ENCODE results near the gene CAMKK1. TPM values are rescaled to one million over a fixed set of nuclear protein-coding genes. Genes with fewer than 3 reads are reported as not detected.

Gene CAMKK1
- polyA plus RNA-seq, 3 donors = 3.9 to 5.7 (median 4.2) TPM

GRCh38 chr17:3921006-3921405 lies 28.2 kb upstream of the CAMKK1 start:
- no peak for DNase-seq (ENCODE audit: extremely low read depth in 1 of 11, low read depth in 9 of 11, low spot score in 4 of 11)

- DNase-seq (ENCODE audit: extremely low read depth in 1 of 11, low read depth in 9 of 11, low spot score in 4 of 11) = no peak
Measured at GRCh38 chr17:3919123-3919624, 26.3 kb upstream of the CAMKK1 start.

- DNase-seq (ENCODE audit: extremely low read depth in 1 of 11, low read depth in 9 of 11, low spot score in 4 of 11) = no peak
Measured at GRCh38 chr17:3918372-3919122, 25.7 kb upstream of the CAMKK1 start.

- DNase-seq (ENCODE audit: extremely low read depth in 1 of 11, low read depth in 9 of 11, low spot score in 4 of 11) = no peak
Measured at GRCh38 chr17:3917391-3917931, 24.6 kb upstream of the CAMKK1 start.

GRCh38 chr17:3916825-3917224 lies 24.0 kb upstream of the CAMKK1 start:
- DNase-seq (ENCODE audit: extremely low read depth in 1 of 11, low read depth in 9 of 11, low spot score in 4 of 11) = no peak

GRCh38 chr17:3915995-3916696 lies 23.3 kb upstream of the CAMKK1 start, which contains the start of gene P2RX1:
Gene P2RX1, minus strand, starts transcription at chr17:3916465. Its CDS starts 240 bp downstream, at chr17:3916225.
- no peak for DNase-seq (ENCODE audit: extremely low read depth in 1 of 11, low read depth in 9 of 11, low spot score in 4 of 11)

- no peak for DNase-seq (ENCODE audit: extremely low read depth in 1 of 11, low read depth in 9 of 11, low spot score in 4 of 11)
Measured at GRCh38 chr17:3915581-3915994, 22.7 kb upstream of the CAMKK1 start.

GRCh38 chr17:3914312-3914670 lies 21.4 kb upstream of the CAMKK1 start:
- no peak for DNase-seq (ENCODE audit: extremely low read depth in 1 of 11, low read depth in 9 of 11, low spot score in 4 of 11)

- peak in 1 of 11 donors; percentile 59 for DNase-seq (ENCODE audit: extremely low read depth in 1 of 11, low read depth in 9 of 11, low spot score in 4 of 11)
Measured at GRCh38 chr17:3913531-3914311, 20.9 kb upstream of the CAMKK1 start.

- DNase-seq (ENCODE audit: extremely low read depth in 1 of 11, low read depth in 9 of 11, low spot score in 4 of 11) = no peak
Measured at GRCh38 chr17:3912827-3913226, 20.0 kb upstream of the CAMKK1 start.

GRCh38 chr17:3911271-3912053 lies 18.6 kb upstream of the CAMKK1 start:
- DNase-seq (ENCODE audit: extremely low read depth in 1 of 11, low read depth in 9 of 11, low spot score in 4 of 11) = peak in 1 of 11 donors; percentile 52

GRCh38 chr17:3910420-3911270 lies 17.8 kb upstream of the CAMKK1 start:
- DNase-seq (ENCODE audit: extremely low read depth in 1 of 11, low read depth in 9 of 11, low spot score in 4 of 11) = no peak

- DNase-seq (ENCODE audit: extremely low read depth in 1 of 11, low read depth in 9 of 11, low spot score in 4 of 11) = no peak
Measured at GRCh38 chr17:3909257-3909656, 16.4 kb upstream of the CAMKK1 start.

- no peak for DNase-seq (ENCODE audit: extremely low read depth in 1 of 11, low read depth in 9 of 11, low spot score in 4 of 11)
Measured at GRCh38 chr17:3907483-3908216, 14.8 kb upstream of the CAMKK1 start.

- no peak for DNase-seq (ENCODE audit: extremely low read depth in 1 of 11, low read depth in 9 of 11, low spot score in 4 of 11)
Measured at GRCh38 chr17:3906881-3907280, 14.0 kb upstream of the CAMKK1 start.

GRCh38 chr17:3905017-3905520 lies 12.2 kb upstream of the CAMKK1 start:
- DNase-seq (ENCODE audit: extremely low read depth in 1 of 11, low read depth in 9 of 11, low spot score in 4 of 11) = no peak

GRCh38 chr17:3904501-3904900 lies 11.6 kb upstream of the CAMKK1 start:
- DNase-seq (ENCODE audit: extremely low read depth in 1 of 11, low read depth in 9 of 11, low spot score in 4 of 11) = no peak

Measured in renal cortex interstitium (tissue), 11 donors.